GM12801 (cell line): Measurements from ENCODE around the gene BBS2.

ENCODE experiments used
- TF ChIP-seq, protein P1 (sequence below): IDR thresholded peaks from one replicate; pipeline ENCODE4 v1.5.1; 2011; ENCODE audit warnings: control low read depth; ENCODE audit not compliant: insufficient read length; ENCODE audit errors: extremely low read depth

BBS2 gene

DNA sequence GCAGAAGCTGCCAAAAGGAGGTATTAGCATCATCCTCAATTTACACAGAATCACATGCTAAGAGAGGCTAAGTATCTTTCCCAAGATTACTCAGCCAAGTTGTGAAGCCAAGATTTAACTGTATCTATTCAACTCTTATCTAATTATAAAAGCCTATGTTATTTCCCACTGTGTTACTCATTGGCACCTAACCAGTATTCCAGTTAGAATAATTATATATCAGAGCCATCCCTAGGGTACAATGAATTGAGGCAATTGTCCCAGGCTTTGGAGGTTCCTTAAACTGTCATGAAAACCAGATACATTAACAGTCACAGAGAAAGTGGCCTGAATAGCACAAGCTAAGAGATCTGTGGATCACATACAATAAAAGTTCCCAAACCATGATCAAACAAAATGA is 83.6 kb downstream of the BBS2 start:
- TF ChIP-seq, protein P1, sequence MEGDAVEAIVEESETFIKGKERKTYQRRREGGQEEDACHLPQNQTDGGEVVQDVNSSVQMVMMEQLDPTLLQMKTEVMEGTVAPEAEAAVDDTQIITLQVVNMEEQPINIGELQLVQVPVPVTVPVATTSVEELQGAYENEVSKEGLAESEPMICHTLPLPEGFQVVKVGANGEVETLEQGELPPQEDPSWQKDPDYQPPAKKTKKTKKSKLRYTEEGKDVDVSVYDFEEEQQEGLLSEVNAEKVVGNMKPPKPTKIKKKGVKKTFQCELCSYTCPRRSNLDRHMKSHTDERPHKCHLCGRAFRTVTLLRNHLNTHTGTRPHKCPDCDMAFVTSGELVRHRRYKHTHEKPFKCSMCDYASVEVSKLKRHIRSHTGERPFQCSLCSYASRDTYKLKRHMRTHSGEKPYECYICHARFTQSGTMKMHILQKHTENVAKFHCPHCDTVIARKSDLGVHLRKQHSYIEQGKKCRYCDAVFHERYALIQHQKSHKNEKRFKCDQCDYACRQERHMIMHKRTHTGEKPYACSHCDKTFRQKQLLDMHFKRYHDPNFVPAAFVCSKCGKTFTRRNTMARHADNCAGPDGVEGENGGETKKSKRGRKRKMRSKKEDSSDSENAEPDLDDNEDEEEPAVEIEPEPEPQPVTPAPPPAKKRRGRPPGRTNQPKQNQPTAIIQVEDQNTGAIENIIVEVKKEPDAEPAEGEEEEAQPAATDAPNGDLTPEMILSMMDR: no peak
